Right atrium auricular region (tissue), 2 donors: Measurements from ENCODE around the gene COL2A1. TPM values are rescaled to one million over a fixed set of nuclear protein-coding genes. Genes with fewer than 3 reads are reported as not detected.

Experiments used
- DNase-seq: peaks from one replicate; pipeline ENCODE4 v3.0.0-alpha.2; 2019; ENCODE audit warnings: low spot score
- H3K27ac ChIP-seq, 2 donors: fragments of 200-600 bp; sonication (generic); 1 replicate in 1 of 2; 2 replicates in 1 of 2; pipeline ENCODE4 v1.5.1; 2016 to 2019
- H3K27me3 ChIP-seq, 2 donors: fragments of 200-600 bp; sonication (generic); one replicate each; pipeline versions ENCODE4 v1.5.1 to v1.6.0; 2017 to 2019
- H3K36me3 ChIP-seq: fragments of 200-600 bp; sonication (generic); one replicate; pipeline ENCODE4 v1.5.1; 2016
- H3K4me1 ChIP-seq, 2 donors: fragments of 200-600 bp; sonication (generic); one replicate each; pipeline versions ENCODE4 v1.5.1 to v1.6.0; 2017 to 2019
- H3K4me3 ChIP-seq, 2 donors: fragments of 200-600 bp; sonication (generic); 1 replicate in 1 of 2; 2 replicates in 1 of 2; pipeline ENCODE4 v1.5.1; 2017 to 2019; ENCODE audit warnings: mild to moderate bottlenecking in 1 of 2, moderate library complexity in 1 of 2
- H3K9me3 ChIP-seq, 2 donors: fragments of 200-600 bp; sonication (generic); one replicate each; pipeline ENCODE4 v1.5.1; 2019
- CTCF ChIP-seq, 2 donors: fragments of 200-600 bp; sonication (generic); IDR thresholded peaks; one replicate each; pipeline ENCODE4 v1.5.1; 2019; ENCODE audit warnings: antibody characterized with exemption in 2 of 2
- total RNA-seq, 2 donors: library from RNA; depleted of rRNA; stranded (reverse); fragments of >200 nt; gene quantifications; one replicate each; pipeline ENCODE4 v1.1.0, GENCODE V29; 2016

Gene COL2A1
- total RNA-seq, 2 donors from 2014 or later: not detected

- Histone ChIP-seq H3K27ac (no peak overlapping the region), H3K4me3 (no peak overlapping the region), H3K27me3 (no peaks in the 10 kb centered on the region), H3K4me1 (no peaks in the 10 kb centered on the region), H3K36me3 (no peaks in the 10 kb centered on the region), H3K9me3 (no peaks in the 10 kb centered on the region)
- TF ChIP-seq CTCF (IDR thresholded peaks at IDR 0.05): no peak
- no peak for DNase-seq
These were observed 11.7 kb upstream of the COL2A1 start for GRCh38 chr12:48015954-48016353.

DNA sequence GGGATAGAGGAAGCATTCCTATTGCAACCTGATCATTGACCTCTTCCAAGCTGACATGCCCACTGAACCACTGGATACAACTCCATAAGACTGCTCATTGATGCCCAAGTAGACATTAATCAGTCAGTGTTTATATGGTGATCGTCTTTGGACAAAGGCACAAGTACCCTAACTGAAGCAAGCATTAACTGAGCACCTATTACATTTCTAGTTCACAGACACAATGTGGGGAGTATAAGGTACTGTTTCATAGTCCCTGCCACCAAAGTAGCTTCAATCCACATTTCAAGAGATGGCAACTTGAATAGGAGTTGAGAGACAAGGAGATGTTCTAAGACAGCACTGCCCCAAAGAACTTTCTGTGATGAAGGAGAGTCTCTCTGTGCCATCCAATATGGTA lies 10.9 kb upstream of the COL2A1 start:
- no peak overlapping the region for H3K27ac ChIP-seq
- H3K27me3 ChIP-seq: no peaks in the 10 kb centered on the region
- TF ChIP-seq CTCF (IDR thresholded peaks at IDR 0.05): no peak
- H3K4me3 ChIP-seq: no peak overlapping the region
- no peaks in the 10 kb centered on the region for H3K36me3 ChIP-seq
- H3K9me3 ChIP-seq: no peaks in the 10 kb centered on the region
- H3K4me1 ChIP-seq: no peaks in the 10 kb centered on the region
- DNase-seq: no peak

DNA sequence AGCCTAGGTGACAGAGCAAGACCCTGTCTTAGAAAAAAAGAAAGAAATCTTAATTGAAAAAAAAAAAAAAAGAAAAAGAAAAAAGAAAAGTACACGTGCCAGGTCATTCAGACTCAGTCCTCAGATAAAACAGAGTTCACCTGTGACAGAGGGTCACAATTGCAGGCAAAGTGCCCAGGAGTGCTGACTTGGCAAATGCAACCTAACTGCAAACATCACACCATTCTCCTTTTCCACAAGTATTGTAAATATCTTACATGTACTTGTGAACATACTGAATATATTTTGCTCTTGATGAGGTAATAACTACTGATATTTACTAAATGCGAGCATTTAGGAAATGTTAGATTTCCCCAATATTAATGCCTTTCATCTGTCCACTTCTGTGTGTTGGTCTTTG lies 9.0 kb upstream of the COL2A1 start:
- DNase-seq: no peak
- Histone ChIP-seq H3K27ac (no peak overlapping the region), H3K36me3 (no peaks in the 10 kb centered on the region), H3K4me1 (no peaks in the 10 kb centered on the region), H3K4me3 (no peak overlapping the region), H3K9me3 (no peaks in the 10 kb centered on the region), H3K27me3 (no peaks in the 10 kb centered on the region)
- no peak for TF ChIP-seq CTCF (IDR thresholded peaks at IDR 0.05)

DNA sequence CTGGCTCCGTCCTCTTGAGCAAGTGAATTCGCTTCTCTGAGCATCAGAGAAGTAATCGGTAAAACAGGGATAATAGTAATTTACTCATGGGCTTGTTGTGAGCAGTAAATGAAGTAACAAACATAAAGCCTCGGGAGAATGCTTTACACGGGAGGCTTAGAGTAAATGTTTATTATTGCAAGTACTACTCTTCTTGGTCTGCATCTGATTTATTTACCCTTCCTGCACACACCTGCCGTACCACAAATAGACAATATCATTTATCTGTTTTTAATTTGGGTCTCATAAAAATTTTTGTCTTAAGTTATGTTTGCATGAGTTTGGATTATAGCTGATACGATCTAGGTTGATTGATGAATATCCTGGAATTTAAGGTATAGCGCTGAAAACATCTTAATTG lies 7.8 kb upstream of the COL2A1 start:
- no peak for TF ChIP-seq CTCF (IDR thresholded peaks at IDR 0.05)
- Histone ChIP-seq H3K9me3 (no peaks in the 10 kb centered on the region), H3K4me1 (no peaks in the 10 kb centered on the region), H3K27ac (no peak overlapping the region), H3K27me3 (no peaks in the 10 kb centered on the region), H3K36me3 (no peaks in the 10 kb centered on the region), H3K4me3 (no peak overlapping the region)
- DNase-seq: no peak

DNA sequence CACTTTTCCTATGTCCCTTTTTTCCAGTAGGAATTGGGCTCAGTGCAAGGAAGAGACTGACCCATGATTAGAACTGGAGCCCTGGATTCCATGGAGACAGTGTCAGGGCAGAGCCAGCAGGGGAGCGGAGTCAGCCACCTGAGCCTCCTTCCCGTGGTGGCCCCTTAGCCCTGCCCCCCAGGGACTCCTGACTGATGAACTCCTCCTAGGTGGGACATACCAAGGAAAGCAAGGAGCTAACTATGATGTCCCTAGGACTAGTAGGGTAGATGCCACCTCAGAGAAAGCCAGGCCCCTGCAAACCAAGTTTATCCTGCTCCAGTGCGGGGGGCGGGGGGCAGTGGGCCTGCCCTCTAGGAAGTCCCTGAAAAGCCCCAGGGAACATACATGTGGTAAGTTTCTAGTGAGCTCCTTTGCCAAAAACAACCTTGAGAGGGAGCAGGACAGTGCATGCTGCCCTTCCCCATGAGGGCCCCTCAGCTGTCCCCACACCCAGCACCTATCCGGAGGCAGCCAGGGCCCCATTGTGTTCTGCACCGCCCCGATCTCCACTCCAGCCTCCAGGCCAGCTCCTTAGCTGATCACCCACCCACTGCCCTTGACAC lies 6.2 kb upstream of the COL2A1 start:
- no peak for DNase-seq
- H3K27ac ChIP-seq: no peak overlapping the region
- no peak overlapping the region for H3K4me3 ChIP-seq
- H3K9me3 ChIP-seq: no peaks in the 10 kb centered on the region
- no peak for TF ChIP-seq CTCF (IDR thresholded peaks at IDR 0.05)
- H3K4me1 ChIP-seq: no peaks in the 10 kb centered on the region
- no peaks in the 10 kb centered on the region for H3K27me3 ChIP-seq
- no peaks in the 10 kb centered on the region for H3K36me3 ChIP-seq

- no peak for DNase-seq
- TF ChIP-seq CTCF (IDR thresholded peaks at IDR 0.05): no peak
- no peak overlapping the region for H3K4me3 ChIP-seq
- H3K9me3 ChIP-seq: no peaks in the 10 kb centered on the region
- H3K27me3 ChIP-seq: peaks cover 4 to 8% of the 10 kb centered on the region in 2 donors
- H3K36me3 ChIP-seq: no peaks in the 10 kb centered on the region
- H3K27ac ChIP-seq: no peak overlapping the region
- peaks cover 0 to 7% of the 10 kb centered on the region in 2 donors for H3K4me1 ChIP-seq
These were observed 5.2 kb upstream of the COL2A1 start for GRCh38 chr12:48009471-48009870.
